WTC11 (cell line): ENCODE data around the gene BRSK1. TPM values are rescaled to one million over a fixed set of nuclear protein-coding genes. Genes with fewer than 3 reads are reported as not detected.
A peak's percentile ranks its signal among the peaks of the same experiment; 100 is the strongest.

ENCODE experiments used
- ATAC-seq: fragments of 200-7000 bp; cut with Tn5 transposase; 2 replicates; pipeline ENCODE4 v1.10.0; 2021; ENCODE audit warnings: mild to moderate bottlenecking, moderate library complexity
- CTCF ChIA-PET: fragments of 300-600 bp; sonication (Branson Sonifier 250); formaldehyde crosslinking; loops from one replicate; lab custom pipeline; 2021; ENCODE audit warnings: antibody characterized with exemption; lab: Charles Lee
- POLR2A ChIA-PET: fragments of 350-600 bp; sonication (Branson Sonifier 250); formaldehyde crosslinking; loops from one replicate; lab custom pipeline; 2021; ENCODE audit warnings: antibody characterized with exemption; lab: Charles Lee
- DNase-seq: peaks from one replicate; pipeline ENCODE4 v3.0.0; 2021; ENCODE audit warnings: low spot score
- H3K27ac Mint-ChIP-seq: 2 replicates; pipeline ENCODE4 v1.8.0; 2021; ENCODE audit warnings: mixed read lengths
- H3K27me3 Mint-ChIP-seq: 2 replicates; pipeline ENCODE4 v1.8.0; 2021; ENCODE audit warnings: low read depth, mild to moderate bottlenecking, moderate library complexity, mixed read lengths
- H3K36me3 Mint-ChIP-seq: 2 replicates; pipeline ENCODE4 v1.8.0; 2021; ENCODE audit warnings: mixed read lengths
- H3K4me1 Mint-ChIP-seq: 2 replicates; pipeline ENCODE4 v1.8.0; 2022; ENCODE audit warnings: mixed read lengths
- H3K4me3 Mint-ChIP-seq: 2 replicates; pipeline ENCODE4 v1.8.0; 2021; ENCODE audit warnings: mild to moderate bottlenecking, moderate library complexity, mixed read lengths
- H3K9me3 Mint-ChIP-seq: 2 replicates; pipeline ENCODE4 v1.8.0; 2021; ENCODE audit warnings: mixed read lengths
- EMX1 ChIP-seq: fragments of 250-450 bp; sonication (Bioruptor Pico); IDR thresholded peaks from 2 replicates; pipeline ENCODE4 v1.8.0; 2021; ENCODE audit warnings: mild to moderate bottlenecking
- FOXP1 ChIP-seq: sonication (generic); formaldehyde crosslinking; IDR thresholded peaks from 2 replicates; pipeline ENCODE4 v1.8.0; 2022; ENCODE audit warnings: missing genetic modification reagents, mild to moderate bottlenecking, moderate library complexity, borderline replicate concordance
- GTF2I ChIP-seq: fragments of 250-450 bp; sonication (Bioruptor Pico); conservative IDR thresholded peaks from 2 replicates; pipeline ENCODE4 v1.4.0; 2021; ENCODE audit warnings: mild to moderate bottlenecking
- SP1 ChIP-seq: sonication (generic); formaldehyde crosslinking; conservative IDR thresholded peaks from 2 replicates; pipeline ENCODE4 v1.8.1; 2022; ENCODE audit warnings: missing genetic modification reagents
- STAT6 ChIP-seq: sonication (generic); formaldehyde crosslinking; conservative IDR thresholded peaks from 2 replicates; pipeline ENCODE4 v1.8.1; 2023; ENCODE audit warnings: mild to moderate bottlenecking, low read depth, missing genetic modification reagents, moderate library complexity
- ZNF263 ChIP-seq: sonication (generic); formaldehyde crosslinking; IDR thresholded peaks from 2 replicates; pipeline ENCODE4 v1.8.1; 2022; ENCODE audit warnings: low read depth, mild to moderate bottlenecking, moderate library complexity, missing genetic modification reagents
- total RNA-seq: library from RNA; stranded (reverse); gene quantifications from 3 replicates; pipeline ENCODE4 v1.2.3, GENCODE V29; 2021
- TF ChIP-seq, protein P1 (sequence below): sonication (generic); formaldehyde crosslinking; IDR thresholded peaks from 2 replicates; pipeline ENCODE4 v1.8.0; 2023; ENCODE audit warnings: mild to moderate bottlenecking, missing genetic modification reagents
- TF ChIP-seq, protein P2 (sequence below): fragments of 250-450 bp; sonication (Bioruptor Pico); IDR thresholded peaks from 2 replicates; pipeline ENCODE4 v1.8.0; 2021; ENCODE audit warnings: mild to moderate bottlenecking
- TF ChIP-seq, protein P3 (sequence below): fragments of 250-450 bp; sonication (Bioruptor Pico); IDR thresholded peaks from 2 replicates; pipeline ENCODE4 v1.9.0; 2021; ENCODE audit warnings: mild to moderate bottlenecking
- TF ChIP-seq, protein P4 (sequence below): sonication (generic); formaldehyde crosslinking; IDR thresholded peaks from 2 replicates; pipeline ENCODE4 v1.8.1; 2023; ENCODE audit warnings: mild to moderate bottlenecking, missing genetic modification reagents, borderline replicate concordance
- TF ChIP-seq, protein P5 (sequence below): fragments of 200-600 bp; IDR thresholded peaks from 2 replicates; pipeline ENCODE4 v1.8.0; 2022; ENCODE audit warnings: antibody characterized with exemption

Gene BRSK1
- total RNA-seq, 1 experiment from 2014 or later: 52.4 TPM

- peaks cover 25% of the 10 kb centered on the region for H3K4me1 Mint-ChIP-seq
- POLR2A ChIA-PET: interaction anchor here (0.6 to 1.9 kb wide), 5 partner anchors 39 to 106 kb away, joined by 3 to 11 read pairs (median 7); partner anchors contain the start of gene KMT5C
- H3K27ac Mint-ChIP-seq: peak overlapping the region; percentile 79
- no peaks in the 10 kb centered on the region for H3K27me3 Mint-ChIP-seq
- ATAC-seq: no peak
- DNase-seq: no peak
- peak overlapping the region; percentile 58 for H3K4me3 Mint-ChIP-seq
- H3K9me3 Mint-ChIP-seq: no peaks in the 10 kb centered on the region
- CTCF ChIA-PET: interaction anchor here (0.6 to 2.8 kb wide), 50 partner anchors 9 to 822 kb away, joined by 3 to 35 read pairs (median 4); partner anchors contain the start of genes BRSK1, DNAAF3, HSPBP1 and IL11
- H3K36me3 Mint-ChIP-seq: peaks cover 30% of the 10 kb centered on the region
- no peak for TF ChIP-seq ZNF263 (CRISPR knock-in tag)
- TF ChIP-seq GTF2I: no peak
- TF ChIP-seq, protein P1, sequence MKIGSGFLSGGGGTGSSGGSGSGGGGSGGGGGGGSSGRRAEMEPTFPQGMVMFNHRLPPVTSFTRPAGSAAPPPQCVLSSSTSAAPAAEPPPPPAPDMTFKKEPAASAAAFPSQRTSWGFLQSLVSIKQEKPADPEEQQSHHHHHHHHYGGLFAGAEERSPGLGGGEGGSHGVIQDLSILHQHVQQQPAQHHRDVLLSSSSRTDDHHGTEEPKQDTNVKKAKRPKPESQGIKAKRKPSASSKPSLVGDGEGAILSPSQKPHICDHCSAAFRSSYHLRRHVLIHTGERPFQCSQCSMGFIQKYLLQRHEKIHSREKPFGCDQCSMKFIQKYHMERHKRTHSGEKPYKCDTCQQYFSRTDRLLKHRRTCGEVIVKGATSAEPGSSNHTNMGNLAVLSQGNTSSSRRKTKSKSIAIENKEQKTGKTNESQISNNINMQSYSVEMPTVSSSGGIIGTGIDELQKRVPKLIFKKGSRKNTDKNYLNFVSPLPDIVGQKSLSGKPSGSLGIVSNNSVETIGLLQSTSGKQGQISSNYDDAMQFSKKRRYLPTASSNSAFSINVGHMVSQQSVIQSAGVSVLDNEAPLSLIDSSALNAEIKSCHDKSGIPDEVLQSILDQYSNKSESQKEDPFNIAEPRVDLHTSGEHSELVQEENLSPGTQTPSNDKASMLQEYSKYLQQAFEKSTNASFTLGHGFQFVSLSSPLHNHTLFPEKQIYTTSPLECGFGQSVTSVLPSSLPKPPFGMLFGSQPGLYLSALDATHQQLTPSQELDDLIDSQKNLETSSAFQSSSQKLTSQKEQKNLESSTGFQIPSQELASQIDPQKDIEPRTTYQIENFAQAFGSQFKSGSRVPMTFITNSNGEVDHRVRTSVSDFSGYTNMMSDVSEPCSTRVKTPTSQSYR: no peak
- TF ChIP-seq, protein P2, sequence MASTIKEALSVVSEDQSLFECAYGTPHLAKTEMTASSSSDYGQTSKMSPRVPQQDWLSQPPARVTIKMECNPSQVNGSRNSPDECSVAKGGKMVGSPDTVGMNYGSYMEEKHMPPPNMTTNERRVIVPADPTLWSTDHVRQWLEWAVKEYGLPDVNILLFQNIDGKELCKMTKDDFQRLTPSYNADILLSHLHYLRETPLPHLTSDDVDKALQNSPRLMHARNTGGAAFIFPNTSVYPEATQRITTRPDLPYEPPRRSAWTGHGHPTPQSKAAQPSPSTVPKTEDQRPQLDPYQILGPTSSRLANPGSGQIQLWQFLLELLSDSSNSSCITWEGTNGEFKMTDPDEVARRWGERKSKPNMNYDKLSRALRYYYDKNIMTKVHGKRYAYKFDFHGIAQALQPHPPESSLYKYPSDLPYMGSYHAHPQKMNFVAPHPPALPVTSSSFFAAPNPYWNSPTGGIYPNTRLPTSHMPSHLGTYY: no peak
- TF ChIP-seq, protein P3, sequence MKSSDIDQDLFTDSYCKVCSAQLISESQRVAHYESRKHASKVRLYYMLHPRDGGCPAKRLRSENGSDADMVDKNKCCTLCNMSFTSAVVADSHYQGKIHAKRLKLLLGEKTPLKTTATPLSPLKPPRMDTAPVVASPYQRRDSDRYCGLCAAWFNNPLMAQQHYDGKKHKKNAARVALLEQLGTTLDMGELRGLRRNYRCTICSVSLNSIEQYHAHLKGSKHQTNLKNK: no peak
- TF ChIP-seq, protein P4, sequence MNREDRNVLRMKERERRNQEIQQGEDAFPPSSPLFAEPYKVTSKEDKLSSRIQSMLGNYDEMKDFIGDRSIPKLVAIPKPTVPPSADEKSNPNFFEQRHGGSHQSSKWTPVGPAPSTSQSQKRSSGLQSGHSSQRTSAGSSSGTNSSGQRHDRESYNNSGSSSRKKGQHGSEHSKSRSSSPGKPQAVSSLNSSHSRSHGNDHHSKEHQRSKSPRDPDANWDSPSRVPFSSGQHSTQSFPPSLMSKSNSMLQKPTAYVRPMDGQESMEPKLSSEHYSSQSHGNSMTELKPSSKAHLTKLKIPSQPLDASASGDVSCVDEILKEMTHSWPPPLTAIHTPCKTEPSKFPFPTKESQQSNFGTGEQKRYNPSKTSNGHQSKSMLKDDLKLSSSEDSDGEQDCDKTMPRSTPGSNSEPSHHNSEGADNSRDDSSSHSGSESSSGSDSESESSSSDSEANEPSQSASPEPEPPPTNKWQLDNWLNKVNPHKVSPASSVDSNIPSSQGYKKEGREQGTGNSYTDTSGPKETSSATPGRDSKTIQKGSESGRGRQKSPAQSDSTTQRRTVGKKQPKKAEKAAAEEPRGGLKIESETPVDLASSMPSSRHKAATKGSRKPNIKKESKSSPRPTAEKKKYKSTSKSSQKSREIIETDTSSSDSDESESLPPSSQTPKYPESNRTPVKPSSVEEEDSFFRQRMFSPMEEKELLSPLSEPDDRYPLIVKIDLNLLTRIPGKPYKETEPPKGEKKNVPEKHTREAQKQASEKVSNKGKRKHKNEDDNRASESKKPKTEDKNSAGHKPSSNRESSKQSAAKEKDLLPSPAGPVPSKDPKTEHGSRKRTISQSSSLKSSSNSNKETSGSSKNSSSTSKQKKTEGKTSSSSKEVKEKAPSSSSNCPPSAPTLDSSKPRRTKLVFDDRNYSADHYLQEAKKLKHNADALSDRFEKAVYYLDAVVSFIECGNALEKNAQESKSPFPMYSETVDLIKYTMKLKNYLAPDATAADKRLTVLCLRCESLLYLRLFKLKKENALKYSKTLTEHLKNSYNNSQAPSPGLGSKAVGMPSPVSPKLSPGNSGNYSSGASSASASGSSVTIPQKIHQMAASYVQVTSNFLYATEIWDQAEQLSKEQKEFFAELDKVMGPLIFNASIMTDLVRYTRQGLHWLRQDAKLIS (CRISPR knock-in tag): no peak
- TF ChIP-seq STAT6 (CRISPR knock-in tag): no peak
- 0 out of 2 replicates have a peak, but pooled peaks have one; percentile 38 for TF ChIP-seq FOXP1 (CRISPR knock-in tag)
Observed at GRCh38 chr19:55300886-55301458, 17.2 kb downstream of the BRSK1 start.

- ChIA-PET POLR2A (interaction anchor here (0.6 to 1.9 kb wide), 4 partner anchors 38 to 68 kb away, joined by 4 to 11 read pairs (median 8); partner anchors contain the start of gene KMT5C), CTCF (interaction anchor here (0.5 to 2.8 kb wide), 51 partner anchors 9 to 1922 kb away, joined by 3 to 35 read pairs (median 4); partner anchors contain the start of genes BRSK1, DNAAF3, HSPBP1 and IL11)
- ATAC-seq (peak; percentile 69), DNase-seq (peak; percentile 98)
- Mint-ChIP-seq H3K9me3 (no peaks in the 10 kb centered on the region), H3K4me1 (peaks cover 25% of the 10 kb centered on the region), H3K4me3 (peak overlapping the region; percentile 58), H3K27ac (no peak overlapping the region), H3K27me3 (no peaks in the 10 kb centered on the region), H3K36me3 (peaks cover 33% of the 10 kb centered on the region)
- TF ChIP-seq EMX1 (CRISPR knock-in tag): no peak
- TF ChIP-seq, protein P5, sequence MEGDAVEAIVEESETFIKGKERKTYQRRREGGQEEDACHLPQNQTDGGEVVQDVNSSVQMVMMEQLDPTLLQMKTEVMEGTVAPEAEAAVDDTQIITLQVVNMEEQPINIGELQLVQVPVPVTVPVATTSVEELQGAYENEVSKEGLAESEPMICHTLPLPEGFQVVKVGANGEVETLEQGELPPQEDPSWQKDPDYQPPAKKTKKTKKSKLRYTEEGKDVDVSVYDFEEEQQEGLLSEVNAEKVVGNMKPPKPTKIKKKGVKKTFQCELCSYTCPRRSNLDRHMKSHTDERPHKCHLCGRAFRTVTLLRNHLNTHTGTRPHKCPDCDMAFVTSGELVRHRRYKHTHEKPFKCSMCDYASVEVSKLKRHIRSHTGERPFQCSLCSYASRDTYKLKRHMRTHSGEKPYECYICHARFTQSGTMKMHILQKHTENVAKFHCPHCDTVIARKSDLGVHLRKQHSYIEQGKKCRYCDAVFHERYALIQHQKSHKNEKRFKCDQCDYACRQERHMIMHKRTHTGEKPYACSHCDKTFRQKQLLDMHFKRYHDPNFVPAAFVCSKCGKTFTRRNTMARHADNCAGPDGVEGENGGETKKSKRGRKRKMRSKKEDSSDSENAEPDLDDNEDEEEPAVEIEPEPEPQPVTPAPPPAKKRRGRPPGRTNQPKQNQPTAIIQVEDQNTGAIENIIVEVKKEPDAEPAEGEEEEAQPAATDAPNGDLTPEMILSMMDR: peak; percentile 99
- peak; percentile 49; the same call in 1 of the 2 replicates for TF ChIP-seq SP1 (CRISPR knock-in tag)
Observed at GRCh38 chr19:55301459-55302317, 17.9 kb downstream of the BRSK1 start.
